ENCODE results near the gene TSPYL2.

The TSPYL2 gene

DNA sequence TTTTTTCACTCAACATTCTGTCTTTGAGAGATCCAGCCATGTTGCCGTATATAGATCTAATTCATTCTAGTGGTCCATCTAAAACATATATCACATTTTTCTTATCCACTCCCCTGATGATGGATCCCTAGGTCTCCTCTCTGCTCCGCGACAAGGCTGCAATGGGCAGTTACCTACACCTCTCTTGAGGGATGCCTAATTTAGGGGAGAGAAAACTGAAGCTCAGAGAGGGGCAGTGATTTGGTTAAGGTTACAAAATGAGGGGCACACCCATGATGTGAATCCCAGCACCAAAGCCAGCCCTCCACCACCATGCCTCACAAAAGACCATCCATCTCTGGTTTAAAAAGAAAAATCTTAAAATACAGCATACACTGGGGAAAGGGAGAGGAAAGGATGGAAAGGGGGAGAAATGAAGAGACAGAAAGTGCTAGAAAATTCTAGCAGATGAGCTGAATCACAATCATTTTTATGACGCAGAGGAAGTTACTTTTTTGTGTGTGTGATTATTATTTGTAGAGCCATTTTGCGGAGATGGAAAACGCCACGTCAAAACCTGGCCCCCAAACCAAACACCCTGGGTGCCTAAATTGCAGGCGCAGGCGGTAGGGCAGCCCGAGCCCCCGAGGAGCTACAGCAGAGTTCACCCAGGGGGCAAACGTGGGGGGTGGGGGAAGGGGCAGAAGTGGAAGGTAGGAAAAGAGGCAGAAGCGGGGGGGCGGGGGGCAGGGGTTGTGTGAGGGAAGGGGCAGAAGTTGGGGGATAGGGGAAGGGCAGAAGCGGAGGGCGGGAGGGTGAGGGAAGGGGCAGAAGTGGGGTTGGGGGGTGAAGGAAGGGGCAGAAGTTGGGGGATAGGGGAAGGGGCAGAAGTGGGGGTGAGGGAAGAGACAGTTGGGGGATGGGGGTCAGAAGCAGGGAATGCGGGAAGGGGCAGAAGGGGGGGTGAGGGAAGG is 1.3 kb upstream of the TSPYL2 start:
- DNase-seq (ENCODE audit: low read depth) = no peak

DNA sequence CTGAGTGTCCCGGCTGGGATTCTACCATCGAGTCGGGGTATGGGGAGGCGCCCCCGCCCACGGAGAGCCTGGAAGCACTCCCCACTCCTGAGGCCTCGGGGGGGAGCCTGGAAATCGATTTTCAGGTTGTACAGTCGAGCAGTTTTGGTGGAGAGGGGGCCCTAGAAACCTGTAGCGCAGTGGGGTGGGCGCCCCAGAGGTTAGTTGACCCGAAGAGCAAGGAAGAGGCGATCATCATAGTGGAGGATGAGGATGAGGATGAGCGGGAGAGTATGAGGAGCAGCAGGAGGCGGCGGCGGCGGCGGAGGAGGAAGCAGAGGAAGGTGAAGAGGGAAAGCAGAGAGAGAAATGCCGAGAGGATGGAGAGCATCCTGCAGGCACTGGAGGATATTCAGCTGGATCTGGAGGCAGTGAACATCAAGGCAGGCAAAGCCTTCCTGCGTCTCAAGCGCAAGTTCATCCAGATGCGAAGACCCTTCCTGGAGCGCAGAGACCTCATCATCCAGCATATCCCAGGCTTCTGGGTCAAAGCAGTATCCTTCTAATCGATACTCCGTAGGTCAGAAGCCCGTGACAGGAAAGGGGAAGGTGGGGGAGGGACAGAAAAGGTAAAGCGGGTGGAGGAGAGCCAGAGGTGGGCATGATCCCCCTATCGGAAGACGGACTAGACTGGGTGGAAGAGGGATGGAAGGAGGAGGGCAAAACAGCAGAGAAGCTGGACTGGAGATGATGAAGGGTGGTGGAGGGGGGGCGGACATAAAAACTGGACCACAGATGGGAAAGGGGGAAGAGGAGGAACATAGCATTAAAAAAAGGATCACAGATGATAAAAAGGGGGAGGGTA is 828 bp downstream of the TSPYL2 start:
- DNase-seq (ENCODE audit: low read depth) = no peak

DNA sequence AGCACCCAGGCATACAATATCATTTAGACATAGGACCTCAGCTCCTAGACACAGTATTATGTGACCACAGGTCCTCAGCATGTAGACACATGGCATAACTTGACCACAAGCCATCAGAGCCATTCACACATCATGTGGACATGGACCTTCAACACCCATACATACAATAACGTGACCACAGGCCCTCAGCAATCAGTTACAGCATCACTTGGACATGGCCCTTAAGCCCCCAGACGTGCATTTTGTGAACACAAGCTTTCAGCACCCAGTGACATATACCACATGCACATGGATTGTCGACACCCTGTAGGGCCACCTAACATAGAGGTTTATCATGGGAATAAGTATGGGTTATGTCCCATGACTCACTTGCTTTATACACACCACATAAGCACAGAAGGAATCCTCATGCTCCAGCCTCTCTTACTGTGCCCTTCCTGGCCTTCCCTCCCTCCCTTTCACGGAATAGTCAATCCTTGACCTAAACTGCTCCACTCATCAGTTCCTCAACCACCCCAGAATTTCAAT is 1.9 kb downstream of the TSPYL2 start:
- DNase-seq (ENCODE audit: low read depth) = no peak

DNA sequence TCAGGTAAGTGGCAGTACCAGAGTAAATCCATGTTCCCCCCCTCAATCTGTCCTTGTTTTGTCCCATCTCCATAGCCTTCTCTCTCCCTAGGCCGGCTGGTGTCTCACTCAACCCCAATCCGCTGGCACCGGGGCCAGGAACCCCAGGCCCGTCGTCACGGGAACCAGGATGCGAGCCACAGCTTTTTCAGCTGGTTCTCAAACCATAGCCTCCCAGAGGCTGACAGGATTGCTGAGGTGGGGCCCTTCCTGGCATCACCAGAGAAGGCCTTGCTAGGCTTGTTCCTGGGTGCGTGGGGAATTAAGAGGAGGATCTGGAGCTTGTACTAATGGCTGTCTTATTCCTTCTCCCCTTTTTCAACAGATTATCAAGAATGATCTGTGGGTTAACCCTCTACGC is 2.7 kb downstream of the TSPYL2 start:
- no peak for DNase-seq (ENCODE audit: low read depth)

DNA sequence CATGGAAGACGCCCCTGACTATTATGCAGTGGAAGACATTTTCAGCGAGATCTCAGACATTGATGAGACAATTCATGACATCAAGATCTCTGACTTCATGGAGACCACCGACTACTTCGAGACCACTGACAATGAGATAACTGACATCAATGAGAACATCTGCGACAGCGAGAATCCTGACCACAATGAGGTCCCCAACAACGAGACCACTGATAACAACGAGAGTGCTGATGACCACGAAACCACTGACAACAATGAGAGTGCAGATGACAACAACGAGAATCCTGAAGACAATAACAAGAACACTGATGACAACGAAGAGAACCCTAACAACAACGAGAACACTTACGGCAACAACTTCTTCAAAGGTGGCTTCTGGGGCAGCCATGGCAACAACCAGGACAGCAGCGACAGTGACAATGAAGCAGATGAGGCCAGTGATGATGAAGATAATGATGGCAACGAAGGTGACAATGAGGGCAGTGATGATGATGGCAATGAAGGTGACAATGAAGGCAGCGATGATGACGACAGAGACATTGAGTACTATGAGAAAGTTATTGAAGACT is 3.6 kb downstream of the TSPYL2 start:
- peak; percentile 51 for DNase-seq (ENCODE audit: low read depth)

DNA sequence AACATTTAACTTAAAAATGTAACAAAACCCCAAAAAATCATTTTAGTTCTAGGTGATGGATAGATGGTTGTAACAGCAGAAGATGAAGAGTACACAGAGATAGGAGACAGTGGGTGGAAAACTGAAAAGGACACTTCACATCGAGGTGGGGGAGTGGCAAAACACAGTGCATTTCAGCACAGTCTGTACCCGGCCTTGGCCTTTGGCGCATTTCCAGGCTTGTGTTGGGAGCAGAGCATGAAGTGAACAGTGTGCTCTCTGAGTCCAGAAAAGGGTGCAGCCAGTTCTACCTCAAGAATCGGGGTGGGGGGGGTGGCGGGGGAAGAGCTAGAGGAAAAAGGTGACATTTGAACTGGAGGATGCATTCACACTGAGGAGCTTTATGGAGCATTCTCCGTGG is 4.3 kb downstream of the TSPYL2 start:
- DNase-seq (ENCODE audit: low read depth) = no peak

DNA sequence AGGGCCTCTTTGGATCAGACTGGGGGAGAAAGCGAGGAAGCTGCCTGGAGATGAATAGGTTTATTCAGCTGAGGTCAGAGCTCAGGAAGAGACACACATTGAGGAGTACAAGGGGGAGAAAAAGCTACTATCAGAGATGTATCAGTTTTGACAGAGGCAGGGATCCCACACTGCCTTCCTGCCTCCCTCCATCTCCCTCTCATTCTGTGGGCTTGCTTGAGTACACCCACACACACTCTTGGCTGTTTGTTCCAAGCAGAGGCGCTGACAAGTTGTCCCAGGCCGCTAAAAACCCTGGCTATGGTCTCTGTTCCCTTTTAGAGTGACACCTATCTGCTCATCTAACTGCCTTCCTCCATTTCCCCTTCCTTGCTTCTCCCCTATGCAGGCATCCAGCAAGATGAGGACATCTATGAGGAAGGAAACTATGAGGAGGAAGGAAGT is 5.2 kb downstream of the TSPYL2 start:
- DNase-seq (ENCODE audit: low read depth) = no peak

DNA sequence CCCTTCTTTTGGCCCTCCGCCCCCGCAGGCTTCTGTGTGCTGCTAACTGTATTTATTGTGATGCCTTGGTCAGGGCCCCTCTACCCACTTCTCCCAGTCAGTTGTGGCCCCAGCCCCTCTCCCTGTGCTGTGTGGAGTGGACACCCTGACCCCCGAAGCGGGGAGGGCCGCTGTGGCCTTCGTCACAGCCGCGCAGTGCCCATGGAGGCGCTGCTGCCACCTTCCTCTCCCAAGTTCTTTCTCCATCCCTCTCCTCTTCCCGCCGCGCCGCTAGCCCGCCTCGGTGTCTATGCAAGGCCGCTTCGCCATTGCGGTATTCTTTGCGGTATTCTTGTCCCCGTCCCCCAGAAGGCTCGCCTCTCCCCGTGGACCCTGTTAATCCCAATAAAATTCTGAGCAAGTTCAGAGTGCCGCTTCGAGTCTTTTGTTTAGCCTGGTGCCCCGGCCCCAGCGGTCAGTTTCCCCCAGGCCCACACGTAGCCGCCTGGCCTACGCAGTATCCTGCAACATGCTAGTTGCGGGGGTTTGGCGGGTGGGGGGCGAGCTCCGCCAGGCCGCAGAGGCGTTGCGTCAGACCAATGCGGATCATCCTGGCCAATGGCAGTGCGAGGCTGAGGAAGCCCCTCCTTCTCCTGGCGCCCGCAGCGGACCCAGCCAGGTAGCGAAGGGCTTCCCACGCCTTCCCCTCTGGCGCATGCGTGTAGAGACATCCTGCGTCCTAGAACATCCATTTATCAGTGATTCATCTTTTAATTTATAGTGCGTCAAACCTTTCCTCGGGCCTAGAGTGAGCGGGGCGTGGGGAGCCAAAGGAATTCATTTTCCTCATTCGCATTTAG is 6.2 kb downstream of the TSPYL2 start:
- DNase-seq (ENCODE audit: low read depth) = no peak

DNA sequence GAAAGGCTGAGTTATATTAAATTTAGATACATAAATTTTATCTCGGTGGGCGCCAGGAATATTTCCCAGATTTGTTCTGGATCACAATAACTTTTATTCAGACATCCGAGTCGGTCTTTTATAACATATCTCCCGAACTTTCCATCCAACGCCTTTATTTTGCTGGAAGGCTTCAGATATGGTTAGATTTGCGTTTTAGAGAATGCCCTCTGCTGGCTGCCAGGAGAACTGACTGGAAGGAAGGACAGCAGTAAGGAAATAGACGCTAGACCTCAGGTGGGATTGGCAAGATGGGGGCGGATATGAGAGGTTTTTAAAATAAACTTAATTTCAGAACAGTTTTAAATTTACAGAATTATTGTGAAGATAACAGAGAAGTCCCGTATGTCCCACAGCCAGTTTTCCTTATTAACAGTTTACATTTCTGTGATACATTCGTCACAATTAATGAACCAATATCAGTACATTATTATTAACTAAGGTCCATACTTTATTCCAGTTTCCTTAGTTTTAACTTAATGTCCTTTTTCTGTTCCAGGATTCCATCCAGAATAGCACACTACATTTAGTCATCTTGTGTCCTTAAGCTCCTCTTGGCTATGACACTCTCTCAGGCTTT is 7.2 kb downstream of the TSPYL2 start:
- DNase-seq (ENCODE audit: low read depth) = no peak

DNA sequence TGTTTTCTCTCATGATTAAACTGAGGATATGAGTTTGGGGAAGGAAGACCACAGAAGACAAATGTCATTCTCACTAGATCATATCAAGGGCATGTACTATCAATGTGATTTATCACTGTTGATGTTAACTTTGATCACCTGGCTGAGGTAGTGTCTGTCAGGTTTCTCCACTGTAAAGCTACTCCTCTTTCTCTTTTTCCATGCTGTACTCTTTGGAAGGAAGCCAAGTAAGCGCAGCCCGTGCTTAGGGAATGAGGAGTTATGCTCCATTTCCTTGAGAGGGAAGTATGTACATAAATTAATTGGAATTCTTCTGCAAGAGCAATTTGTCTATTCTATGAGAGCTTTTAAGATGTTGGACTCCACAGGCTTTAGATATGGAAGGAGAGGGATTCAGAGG is 7.8 kb downstream of the TSPYL2 start:
- DNase-seq (ENCODE audit: low read depth) = no peak

DNA sequence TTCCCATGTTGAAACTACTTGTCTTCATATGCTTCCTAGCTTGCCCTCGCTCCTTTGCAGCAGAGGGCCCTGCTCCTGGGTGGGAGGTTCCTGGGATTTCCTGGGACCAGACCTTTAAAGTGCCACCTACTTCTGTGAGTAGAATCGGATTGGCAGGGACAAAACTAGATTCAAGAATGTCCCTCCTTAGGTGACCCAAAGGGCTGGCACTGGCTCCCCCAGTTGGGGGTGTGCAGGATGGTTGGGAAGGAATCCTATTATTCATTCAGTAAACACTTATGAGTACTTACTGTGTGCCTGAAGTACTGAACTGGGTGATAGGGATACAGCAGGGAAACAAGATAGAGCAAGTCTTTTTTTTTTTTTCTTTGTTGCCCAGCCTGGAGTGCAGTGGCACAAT is 9.2 kb downstream of the TSPYL2 start:
- DNase-seq (ENCODE audit: low read depth) = no peak

DNA sequence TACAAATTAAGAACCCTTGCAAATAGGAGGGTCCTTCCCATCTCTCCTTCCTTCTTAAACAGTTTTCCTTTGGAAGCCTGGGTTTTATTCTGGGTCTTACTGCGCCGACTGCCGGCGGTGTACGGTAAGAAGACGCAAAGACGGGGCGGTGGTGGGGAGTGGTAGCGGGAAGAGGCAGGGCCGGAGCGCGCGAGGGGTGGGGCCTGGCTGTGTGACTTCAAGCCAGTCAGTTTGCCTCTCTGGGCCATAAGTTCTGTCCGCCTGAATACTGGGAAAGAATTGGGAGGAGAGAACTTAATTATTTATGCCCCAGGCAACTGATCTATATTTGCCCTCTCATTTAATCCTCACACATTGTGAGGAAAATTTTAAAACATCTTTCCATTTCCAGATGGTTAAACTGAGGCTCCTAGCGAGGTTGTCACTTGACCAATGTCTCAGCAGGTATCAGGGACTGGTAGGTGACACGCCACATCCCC is 11.0 kb downstream of the TSPYL2 start:
- peak; percentile 54 for DNase-seq (ENCODE audit: low read depth)

DNA sequence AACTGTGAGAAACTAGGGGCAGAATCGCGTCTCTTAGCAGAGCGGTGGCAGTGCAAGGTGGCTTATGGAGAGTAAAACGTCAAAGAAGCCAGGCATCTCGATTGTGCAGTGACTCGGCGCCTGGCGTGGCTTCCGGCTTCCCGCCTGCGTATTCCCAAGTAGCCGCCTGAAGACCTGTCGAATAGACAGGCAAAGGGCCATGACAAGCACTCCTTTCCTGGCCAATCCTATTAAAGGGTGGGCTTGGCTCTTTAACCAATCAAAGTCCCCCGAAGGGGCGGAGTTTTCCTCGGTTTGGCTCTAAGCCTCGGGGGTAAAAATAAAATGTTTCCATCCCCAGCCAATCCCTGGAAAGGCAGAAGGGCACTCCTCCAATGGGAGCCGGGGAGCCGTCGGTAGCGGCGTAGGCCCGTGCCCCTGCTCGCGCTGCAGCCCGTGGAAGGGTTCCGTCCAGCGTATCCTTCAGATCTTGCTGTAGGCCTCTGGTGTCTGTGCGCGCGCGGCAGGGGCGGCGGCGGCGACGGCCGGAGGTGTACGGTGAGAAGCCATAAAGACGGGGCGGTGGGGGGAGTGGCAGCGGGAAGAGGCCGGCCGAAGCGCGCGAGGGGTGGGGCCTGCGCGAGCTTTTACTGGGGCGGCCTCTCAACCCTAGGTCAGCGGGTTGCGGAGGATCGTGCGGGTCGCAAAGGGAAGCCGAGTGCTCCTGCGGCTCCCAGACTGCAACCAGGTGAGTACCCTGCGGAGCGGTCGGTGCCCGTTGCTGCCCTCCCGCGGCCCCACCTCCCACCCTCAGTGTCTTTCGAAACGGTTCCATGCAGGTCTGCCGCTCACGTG is 11.8 kb downstream of the TSPYL2 start, which contains the start of gene KANTR:
TSS of gene KANTR (plus strand) at position 395 of the 834 bp plus-strand sequence. CDS start 30,131 bp downstream, outside the sequence.
- DNase-seq (ENCODE audit: low read depth) = peak; percentile 83

DNA sequence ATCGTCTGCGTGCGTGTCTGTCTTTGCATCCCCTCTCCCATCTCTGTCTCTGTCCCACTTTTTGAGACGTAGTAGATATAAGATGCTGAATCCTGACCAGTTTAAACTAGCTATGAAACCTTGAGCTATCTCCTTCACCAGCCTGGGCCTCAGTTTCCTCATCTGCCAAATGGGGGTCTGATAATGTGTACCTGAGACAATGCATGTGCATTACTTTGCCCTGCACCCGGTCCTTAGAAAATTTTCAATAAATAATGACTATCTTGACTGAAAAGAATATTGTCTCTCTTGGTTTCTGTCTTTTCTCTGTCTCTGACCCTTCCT is 12.4 kb downstream of the TSPYL2 start:
- no peak for DNase-seq (ENCODE audit: low read depth)

DNA sequence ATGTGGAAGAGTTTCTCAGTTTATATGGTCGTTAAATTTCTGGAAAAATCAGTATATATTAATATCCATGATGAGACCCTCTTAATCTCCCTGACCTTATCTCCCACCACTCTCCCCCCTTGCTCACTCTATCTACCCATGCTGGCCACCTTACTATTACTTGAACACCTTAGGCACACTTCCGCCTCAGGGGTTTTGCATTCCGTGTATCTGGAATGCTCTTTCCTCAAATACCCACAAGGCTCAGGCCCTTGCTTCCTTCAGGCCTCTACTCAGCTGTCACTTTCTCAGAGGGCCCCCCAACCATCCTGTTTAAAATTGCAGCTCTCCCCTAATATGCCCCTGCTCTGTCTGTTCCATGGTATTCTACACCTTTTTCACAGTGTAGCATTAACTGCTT is 13.6 kb downstream of the TSPYL2 start:
- no peak for DNase-seq (ENCODE audit: low read depth)

DNA sequence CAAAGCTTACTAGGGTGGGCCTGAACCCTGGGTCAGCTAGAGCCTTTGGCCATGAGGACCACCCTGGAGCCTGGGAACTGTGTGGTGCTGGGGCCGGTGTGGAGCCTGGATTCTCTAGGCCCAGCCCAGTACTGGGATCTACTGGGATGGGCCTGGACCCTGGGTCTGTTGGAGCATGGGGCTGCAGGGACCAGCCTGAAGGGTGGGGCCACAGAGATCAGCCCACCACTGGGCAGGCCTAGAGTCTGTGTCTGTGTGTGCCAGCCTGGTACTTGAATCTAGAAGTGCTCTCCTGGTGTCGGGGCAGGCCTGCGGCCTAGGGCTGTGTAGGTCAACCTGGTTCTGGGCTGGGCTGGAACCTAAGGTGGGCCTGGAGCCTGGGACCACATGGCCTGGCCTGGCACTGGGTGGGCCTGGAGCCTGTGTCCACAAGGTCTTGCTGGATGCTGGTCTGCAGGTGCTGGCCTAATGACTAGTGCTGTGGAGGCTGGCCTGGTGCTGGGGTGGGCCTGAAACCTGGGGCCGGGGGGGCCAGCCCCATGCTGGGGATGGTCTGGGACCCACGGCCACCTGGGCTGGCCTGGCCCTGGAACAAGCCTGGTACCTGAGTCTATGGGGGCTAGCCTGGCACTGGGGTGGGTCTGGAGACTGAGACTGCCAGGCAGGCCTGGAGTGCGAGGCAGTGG is 32.8 kb downstream of the TSPYL2 start:
- no peak for DNase-seq (ENCODE audit: low read depth)

DNA sequence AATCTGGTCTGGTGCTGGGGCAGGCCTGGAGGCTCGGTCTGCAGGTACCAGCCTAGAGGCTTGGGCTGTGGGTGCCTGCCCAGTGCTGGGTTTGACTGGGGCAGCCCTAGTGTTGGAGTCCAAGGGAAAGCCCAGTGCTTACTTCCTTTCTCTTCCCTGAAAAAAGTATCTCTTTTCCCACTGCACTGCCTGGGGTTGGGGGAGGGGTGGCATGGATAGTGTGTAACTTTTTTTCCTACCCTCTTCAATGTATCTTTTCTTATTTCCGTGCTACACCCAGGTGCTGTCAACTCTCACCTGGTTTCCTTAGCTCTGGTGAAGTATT is 33.3 kb downstream of the TSPYL2 start:
- DNase-seq (ENCODE audit: low read depth) = no peak

DNA sequence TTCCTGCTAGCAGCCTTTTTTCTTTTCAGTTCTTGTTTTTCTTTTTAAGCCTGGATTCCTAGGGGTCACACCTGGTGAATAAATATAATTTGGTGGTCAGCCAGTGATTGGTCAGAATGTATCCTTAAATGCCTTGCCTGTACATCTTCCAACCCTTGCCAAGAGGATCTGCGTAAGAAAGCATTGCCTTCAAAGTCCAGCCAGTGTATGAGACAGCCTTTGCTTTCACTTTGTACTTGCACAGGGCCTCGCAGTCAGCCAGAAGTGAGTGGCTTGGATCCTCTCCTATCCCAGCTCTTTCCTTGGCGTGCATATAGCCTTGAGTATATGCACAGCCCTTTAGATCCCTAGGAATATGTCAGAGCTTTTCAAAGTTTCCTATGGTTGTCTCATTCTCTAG is 33.9 kb downstream of the TSPYL2 start:
- no peak for DNase-seq (ENCODE audit: low read depth)

DNA sequence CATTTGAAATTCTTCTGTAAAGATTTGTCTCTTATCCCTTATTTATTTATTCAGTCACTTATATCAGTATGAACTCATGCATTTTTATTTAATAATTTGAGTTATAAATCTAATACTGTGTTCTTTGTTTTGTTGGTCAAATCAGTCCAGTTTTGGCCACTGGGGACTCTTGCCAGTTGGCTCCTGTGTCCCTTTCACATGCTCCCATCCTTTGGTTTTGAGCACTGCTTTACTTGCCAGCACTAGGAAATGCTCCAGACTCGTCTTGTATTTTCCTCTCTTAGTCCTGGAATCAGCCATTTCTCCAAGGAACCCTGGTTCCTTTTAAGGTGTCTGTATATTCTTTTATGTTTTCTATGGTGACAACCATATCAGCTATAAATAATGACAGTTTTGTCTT is 39.8 kb downstream of the TSPYL2 start:
- no peak for DNase-seq (ENCODE audit: low read depth)

DNA sequence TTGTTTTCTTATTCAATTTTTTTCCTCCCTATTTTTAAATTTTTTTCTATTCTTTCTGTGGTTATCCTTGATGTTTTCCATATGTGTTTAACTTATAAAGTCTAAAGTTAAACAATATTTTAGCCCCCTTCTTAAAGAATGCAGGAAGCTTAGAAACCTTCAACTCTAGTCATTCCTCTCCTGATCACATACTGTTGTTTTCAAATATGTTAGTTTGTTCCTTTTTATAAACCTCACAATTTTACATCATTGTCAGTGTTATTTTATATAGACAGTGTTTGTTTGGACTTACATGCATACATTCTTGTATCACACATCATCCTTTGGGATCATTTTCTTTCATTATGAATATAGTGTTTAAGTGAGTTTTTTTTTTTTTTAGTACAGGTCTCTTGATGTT is 43.3 kb downstream of the TSPYL2 start:
- no peak for DNase-seq (ENCODE audit: low read depth)

Measured in CMK (cell line).